Neural progenitor cell (in vitro differentiated cells): ENCODE measurements around the gene METTL9. TPM values are rescaled to one million over a fixed set of nuclear protein-coding genes. Genes with fewer than 3 reads are reported as not detected.
"Not testable (repeated sequence)": the region's sequence is repeated elsewhere in the genome, so short reads cannot be mapped to it uniquely, and the experiment has no call there.

Experiments used
- DNase-seq: peaks from one replicate; pipeline ENCODE4 v3.0.0-alpha.2; 2016; ENCODE audit warnings: low spot score
- H2AFZ ChIP-seq: fragments of 200-600 bp; sonication (generic); replicated peaks from 2 replicates; pipeline ENCODE4 v1.6.1; 2016; ENCODE audit warnings: antibody characterized with exemption
- H3F3A ChIP-seq: fragments of 200-600 bp; sonication (generic); 2 replicates; pipeline ENCODE4 v1.6.1; 2016; ENCODE audit warnings: antibody characterized with exemption, low read depth
- H3K27ac ChIP-seq: fragments of 200-600 bp; sonication (generic); 2 replicates; pipeline ENCODE4 v1.5.1; 2016; ENCODE audit warnings: mild to moderate bottlenecking
- H3K27me3 ChIP-seq: fragments of 200-600 bp; sonication (generic); 2 replicates; pipeline ENCODE4 v1.6.1; 2016; ENCODE audit warnings: mild to moderate bottlenecking, moderate library complexity
- H3K36me3 ChIP-seq: fragments of 200-600 bp; sonication (generic); 2 replicates; pipeline ENCODE4 v1.5.1; 2016
- H3K4me1 ChIP-seq: fragments of 200-600 bp; sonication (generic); 2 replicates; pipeline ENCODE4 v1.6.1; 2016; ENCODE audit warnings: mixed run types
- H3K4me2 ChIP-seq: fragments of 200-600 bp; sonication (generic); 2 replicates; pipeline ENCODE4 v1.6.1; 2016
- H3K4me3 ChIP-seq: fragments of 200-600 bp; sonication (generic); 2 replicates; pipeline ENCODE4 v1.5.1; 2016
- H3K79me2 ChIP-seq: fragments of 200-600 bp; sonication (generic); 2 replicates; pipeline ENCODE4 v1.6.1; 2016; ENCODE audit warnings: low read depth
- H3K9ac ChIP-seq: fragments of 200-600 bp; sonication (generic); 2 replicates; pipeline ENCODE4 v1.6.1; 2016
- H3K9me3 ChIP-seq: fragments of 200-600 bp; sonication (generic); 2 replicates; pipeline ENCODE4 v1.5.1; 2016; ENCODE audit warnings: low read depth
- H4K20me1 ChIP-seq: fragments of 200-600 bp; sonication (generic); 2 replicates; pipeline ENCODE4 v1.6.1; 2016; ENCODE audit warnings: low read depth
- H3K27ac Mint-ChIP-seq: 3 replicates; pipeline ENCODE4 v1.8.0; 2021; ENCODE audit warnings: mixed read lengths
- H3K27me3 Mint-ChIP-seq: 2 replicates; pipeline ENCODE4 v1.8.0; 2022; ENCODE audit warnings: low read depth, mild to moderate bottlenecking, inconsistent platforms, moderate library complexity, mixed read lengths; ENCODE audit not compliant: insufficient read depth
- H3K36me3 Mint-ChIP-seq: 3 replicates; pipeline ENCODE4 v1.8.0; 2021; ENCODE audit warnings: mixed read lengths
- H3K4me1 Mint-ChIP-seq: 3 replicates; pipeline ENCODE4 v1.8.0; 2021; ENCODE audit warnings: mixed read lengths
- H3K4me3 Mint-ChIP-seq: 3 replicates; pipeline ENCODE4 v1.8.0; 2021; ENCODE audit warnings: mild to moderate bottlenecking, moderate library complexity, mixed read lengths
- H3K9me3 Mint-ChIP-seq: 3 replicates; pipeline ENCODE4 v1.8.0; 2020; ENCODE audit warnings: mixed read lengths
- EZH2 ChIP-seq: fragments of 200-600 bp; sonication (generic); IDR thresholded peaks from 2 replicates; pipeline ENCODE4 v1.6.1; 2017; ENCODE audit warnings: antibody characterized with exemption, mild to moderate bottlenecking, moderate library complexity
- EZH2phosphoT487 ChIP-seq: fragments of 200-600 bp; sonication (generic); IDR thresholded peaks from 2 replicates; pipeline ENCODE4 v1.6.1; 2017; ENCODE audit warnings: antibody characterized with exemption
- total RNA-seq: library from RNA; depleted of rRNA; stranded (reverse); fragments of >200 nt; gene quantifications from 2 replicates; pipeline ENCODE4 v1.2.3, GENCODE V29; 2015; ENCODE audit warnings: low replicate concordance
- TF ChIP-seq, protein P1 (sequence below): fragments of 200-600 bp; sonication (generic); IDR thresholded peaks from 2 replicates; pipeline ENCODE4 v1.5.1; 2017; ENCODE audit warnings: antibody characterized with exemption, mild to moderate bottlenecking

Gene METTL9
- 234 and 329 TPM in 2 replicates for total RNA-seq

DNA sequence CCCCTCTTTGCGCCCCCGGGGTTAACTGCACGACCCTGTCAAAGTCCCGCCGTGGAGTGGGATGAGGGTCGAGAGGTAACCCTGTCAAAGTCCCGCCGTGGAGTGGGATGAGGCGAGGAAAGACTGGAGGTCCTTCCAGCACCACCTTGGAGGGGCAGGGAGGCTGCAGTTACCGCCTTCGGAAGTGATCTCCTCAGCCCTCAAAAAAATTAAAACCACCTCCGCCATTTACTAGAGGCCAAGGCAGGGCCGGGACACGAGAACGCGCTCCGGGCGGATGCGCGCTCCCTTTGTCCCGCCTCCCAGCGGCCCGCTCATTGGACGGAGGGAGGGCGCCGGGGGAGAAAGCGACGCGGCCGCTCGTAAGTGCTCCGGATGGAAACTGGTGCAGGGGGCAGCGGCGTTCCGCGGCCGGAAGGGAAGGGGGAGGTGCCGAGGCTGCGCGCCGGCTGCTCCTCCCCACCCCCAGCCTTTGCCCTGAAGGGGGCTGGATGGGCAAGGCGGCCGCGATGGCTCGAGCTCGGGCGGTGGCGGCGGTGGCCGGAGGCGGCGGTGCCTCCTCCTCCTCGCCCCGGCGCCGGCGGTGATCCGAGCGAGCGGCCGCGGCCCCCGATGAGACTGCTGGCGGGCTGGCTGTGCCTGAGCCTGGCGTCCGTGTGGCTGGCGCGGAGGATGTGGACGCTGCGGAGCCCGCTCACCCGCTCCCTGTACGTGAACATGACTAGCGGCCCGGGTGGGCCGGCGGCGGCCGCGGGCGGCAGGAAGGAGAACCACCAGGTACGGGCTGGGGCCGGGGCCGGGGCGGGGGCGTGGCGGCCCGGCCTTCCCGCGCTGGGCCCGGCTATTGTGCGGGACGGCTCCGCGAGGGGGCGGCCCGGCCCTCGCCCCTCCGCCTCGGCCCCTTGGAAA lies at the start of gene METTL9:
TSS of gene METTL9 (plus strand) at position 456 of the 909 bp plus-strand sequence. CDS start at position 613, 157 bp downstream.
- no peaks in the 10 kb centered on the region for H3K27me3 ChIP-seq

DNA sequence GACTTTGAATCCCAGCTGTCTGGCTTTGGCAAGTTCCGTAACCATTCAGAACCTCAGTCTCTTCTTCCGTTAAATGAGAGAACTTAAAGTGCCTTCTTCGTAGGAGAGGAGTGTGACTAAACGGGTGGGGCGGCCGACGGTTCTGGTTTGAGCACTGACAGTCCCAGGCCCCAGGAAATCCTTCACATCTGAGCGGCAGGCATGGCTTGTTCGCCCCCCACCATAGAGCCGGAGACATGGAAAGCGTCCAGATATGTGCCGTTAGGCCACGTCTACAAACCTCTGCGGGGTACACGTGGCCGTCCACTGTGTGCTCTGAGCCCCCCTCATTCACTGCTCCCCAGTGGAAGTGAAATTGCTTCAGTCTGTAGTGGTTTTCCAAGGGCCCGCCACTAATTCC lies 49.4 kb upstream of the METTL9 start:
- not testable (repeated sequence) for H3K4me3 Mint-ChIP-seq, H3F3A ChIP-seq, H3K27ac ChIP-seq, H2AFZ ChIP-seq, H4K20me1 ChIP-seq, H3K9me3 Mint-ChIP-seq, H3K4me1 ChIP-seq, H3K4me3 ChIP-seq, H3K27ac Mint-ChIP-seq, H3K79me2 ChIP-seq, H3K36me3 Mint-ChIP-seq, H3K9me3 ChIP-seq, H3K27me3 Mint-ChIP-seq, H3K36me3 ChIP-seq, H3K27me3 ChIP-seq, H3K4me2 ChIP-seq, DNase-seq, H3K4me1 Mint-ChIP-seq, H3K9ac ChIP-seq

More for the DNA sequence above, at the start of gene METTL9:
- TF ChIP-seq, protein P1, sequence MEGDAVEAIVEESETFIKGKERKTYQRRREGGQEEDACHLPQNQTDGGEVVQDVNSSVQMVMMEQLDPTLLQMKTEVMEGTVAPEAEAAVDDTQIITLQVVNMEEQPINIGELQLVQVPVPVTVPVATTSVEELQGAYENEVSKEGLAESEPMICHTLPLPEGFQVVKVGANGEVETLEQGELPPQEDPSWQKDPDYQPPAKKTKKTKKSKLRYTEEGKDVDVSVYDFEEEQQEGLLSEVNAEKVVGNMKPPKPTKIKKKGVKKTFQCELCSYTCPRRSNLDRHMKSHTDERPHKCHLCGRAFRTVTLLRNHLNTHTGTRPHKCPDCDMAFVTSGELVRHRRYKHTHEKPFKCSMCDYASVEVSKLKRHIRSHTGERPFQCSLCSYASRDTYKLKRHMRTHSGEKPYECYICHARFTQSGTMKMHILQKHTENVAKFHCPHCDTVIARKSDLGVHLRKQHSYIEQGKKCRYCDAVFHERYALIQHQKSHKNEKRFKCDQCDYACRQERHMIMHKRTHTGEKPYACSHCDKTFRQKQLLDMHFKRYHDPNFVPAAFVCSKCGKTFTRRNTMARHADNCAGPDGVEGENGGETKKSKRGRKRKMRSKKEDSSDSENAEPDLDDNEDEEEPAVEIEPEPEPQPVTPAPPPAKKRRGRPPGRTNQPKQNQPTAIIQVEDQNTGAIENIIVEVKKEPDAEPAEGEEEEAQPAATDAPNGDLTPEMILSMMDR, result peak; percentile 3
- TF ChIP-seq EZH2 (no peak), EZH2phosphoT487 (peak; percentile 45)
- peaks cover 21% of the 10 kb centered on the region for H3K4me1 ChIP-seq
- peaks cover 45% of the 10 kb centered on the region for H3K79me2 ChIP-seq
- H2AFZ ChIP-seq, result peak within 1 kb of the TSS; percentile 89
- no peaks in the 10 kb centered on the region for H3K27me3 Mint-ChIP-seq
- H3K27ac Mint-ChIP-seq, result peak within 1 kb of the TSS; percentile 96
- no peaks in the 10 kb centered on the region for H3K9me3 Mint-ChIP-seq
- H3K9ac ChIP-seq, result peak within 1 kb of the TSS; percentile 87
- H3F3A ChIP-seq, result peaks cover 10% of the 10 kb centered on the region
- DNase-seq, result peak; percentile 98
- H3K36me3 Mint-ChIP-seq, result no peaks in the 10 kb centered on the region
- H3K4me1 Mint-ChIP-seq, result peaks cover 42% of the 10 kb centered on the region
- H3K4me3 Mint-ChIP-seq, result peak within 1 kb of the TSS; percentile 93
- H3K36me3 ChIP-seq, result no peaks in the 10 kb centered on the region
- H3K9me3 ChIP-seq, result no peaks in the 10 kb centered on the region
- H3K4me3 ChIP-seq, result peak within 1 kb of the TSS; percentile 84
- H4K20me1 ChIP-seq, result peaks cover 43% of the 10 kb centered on the region
- peak within 1 kb of the TSS; percentile 90 for H3K4me2 ChIP-seq
- peak within 1 kb of the TSS; percentile 94 for H3K27ac ChIP-seq

DNA sequence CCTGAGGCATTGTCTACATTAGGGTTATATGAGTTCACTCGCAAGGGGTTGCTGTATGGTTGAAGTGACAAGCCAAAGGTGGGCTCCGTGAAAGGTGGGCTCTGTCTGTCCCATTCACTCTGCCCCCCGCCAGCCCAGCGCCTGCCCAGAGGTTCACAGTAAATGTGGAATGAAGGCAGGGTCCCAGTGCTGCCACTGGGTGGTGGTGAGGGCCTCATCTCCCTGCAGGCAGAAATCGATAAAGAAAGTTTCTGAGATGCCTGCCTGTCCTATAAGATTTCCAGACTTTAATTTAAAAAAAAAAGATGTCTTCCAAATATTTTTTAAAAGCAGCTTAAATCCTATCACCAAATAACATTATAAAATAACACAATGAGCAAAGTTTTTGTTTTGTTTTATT lies 48.9 kb upstream of the METTL9 start:
- not testable (repeated sequence) for H3K79me2 ChIP-seq, H3K9ac ChIP-seq, H3K36me3 ChIP-seq, H2AFZ ChIP-seq, H3F3A ChIP-seq, H3K27me3 ChIP-seq, H3K9me3 Mint-ChIP-seq, H3K4me3 ChIP-seq, H3K36me3 Mint-ChIP-seq, H3K27ac Mint-ChIP-seq, H3K27me3 Mint-ChIP-seq, H3K4me1 Mint-ChIP-seq, H3K27ac ChIP-seq, H3K4me3 Mint-ChIP-seq, H3K9me3 ChIP-seq, DNase-seq, H3K4me1 ChIP-seq, H4K20me1 ChIP-seq, H3K4me2 ChIP-seq
- TF ChIP-seq, protein P1, result peak; percentile 8

DNA sequence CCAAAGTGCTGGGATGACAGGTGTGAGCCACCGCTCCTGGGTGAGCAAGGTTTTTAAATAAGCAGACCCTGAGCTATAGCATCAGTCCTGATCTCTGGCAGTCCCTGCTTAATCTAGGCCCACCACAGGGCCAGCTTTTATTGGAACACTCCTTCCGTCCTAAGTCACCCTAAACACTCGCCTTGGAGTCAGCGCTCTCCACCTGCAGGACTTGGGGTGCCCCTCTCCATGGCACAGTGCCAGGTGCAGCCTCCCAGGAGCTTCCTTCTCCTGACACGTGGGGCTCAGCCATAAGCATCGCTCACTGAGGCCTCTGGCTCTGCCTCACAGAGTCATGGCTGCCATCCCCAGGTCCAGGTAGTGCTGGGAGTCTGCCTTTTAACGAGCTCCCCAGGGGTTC lies 48.3 kb upstream of the METTL9 start:
- not testable (repeated sequence) for H2AFZ ChIP-seq, H3K4me1 ChIP-seq, H3K9me3 Mint-ChIP-seq, H3K4me3 Mint-ChIP-seq, H3K36me3 Mint-ChIP-seq, H3K9me3 ChIP-seq, DNase-seq, H3K79me2 ChIP-seq, H3K27ac Mint-ChIP-seq, H3K9ac ChIP-seq, H3F3A ChIP-seq, H3K27ac ChIP-seq, H4K20me1 ChIP-seq, H3K36me3 ChIP-seq, H3K4me1 Mint-ChIP-seq, H3K4me2 ChIP-seq, H3K4me3 ChIP-seq
- peaks cover 12% of the 10 kb centered on the region for H3K27me3 Mint-ChIP-seq
- H3K27me3 ChIP-seq, result peaks cover 12% of the 10 kb centered on the region

DNA sequence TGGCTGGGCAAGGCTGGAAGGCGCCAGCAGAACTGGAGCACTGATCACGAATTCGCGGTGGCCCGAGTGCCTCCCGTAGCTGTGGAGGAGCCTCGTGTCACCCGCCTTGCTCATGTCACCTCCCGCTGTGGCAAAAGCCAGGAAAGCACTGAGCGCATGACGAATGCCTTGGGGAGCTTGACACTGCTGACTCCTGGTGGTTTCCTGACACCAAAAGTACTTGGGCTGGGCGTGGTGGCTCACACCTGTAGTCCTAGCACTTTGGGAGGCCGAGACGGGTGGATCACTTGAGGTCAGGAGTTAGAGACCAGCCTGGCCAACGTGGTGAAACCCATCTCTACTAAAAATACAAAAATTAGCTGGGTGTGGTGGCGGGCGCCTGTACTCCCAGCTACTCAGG lies 47.8 kb upstream of the METTL9 start:
- not testable (repeated sequence) for H3K4me3 Mint-ChIP-seq, H2AFZ ChIP-seq, H3F3A ChIP-seq, H3K9me3 Mint-ChIP-seq, H3K27ac Mint-ChIP-seq, H3K4me2 ChIP-seq, H3K27ac ChIP-seq, H4K20me1 ChIP-seq, H3K9ac ChIP-seq, H3K4me1 Mint-ChIP-seq, H3K36me3 Mint-ChIP-seq, H3K36me3 ChIP-seq, H3K4me1 ChIP-seq, DNase-seq, H3K4me3 ChIP-seq, H3K9me3 ChIP-seq, H3K79me2 ChIP-seq
- H3K27me3 ChIP-seq, result peaks cover 12% of the 10 kb centered on the region
- H3K27me3 Mint-ChIP-seq, result peaks cover 12% of the 10 kb centered on the region

DNA sequence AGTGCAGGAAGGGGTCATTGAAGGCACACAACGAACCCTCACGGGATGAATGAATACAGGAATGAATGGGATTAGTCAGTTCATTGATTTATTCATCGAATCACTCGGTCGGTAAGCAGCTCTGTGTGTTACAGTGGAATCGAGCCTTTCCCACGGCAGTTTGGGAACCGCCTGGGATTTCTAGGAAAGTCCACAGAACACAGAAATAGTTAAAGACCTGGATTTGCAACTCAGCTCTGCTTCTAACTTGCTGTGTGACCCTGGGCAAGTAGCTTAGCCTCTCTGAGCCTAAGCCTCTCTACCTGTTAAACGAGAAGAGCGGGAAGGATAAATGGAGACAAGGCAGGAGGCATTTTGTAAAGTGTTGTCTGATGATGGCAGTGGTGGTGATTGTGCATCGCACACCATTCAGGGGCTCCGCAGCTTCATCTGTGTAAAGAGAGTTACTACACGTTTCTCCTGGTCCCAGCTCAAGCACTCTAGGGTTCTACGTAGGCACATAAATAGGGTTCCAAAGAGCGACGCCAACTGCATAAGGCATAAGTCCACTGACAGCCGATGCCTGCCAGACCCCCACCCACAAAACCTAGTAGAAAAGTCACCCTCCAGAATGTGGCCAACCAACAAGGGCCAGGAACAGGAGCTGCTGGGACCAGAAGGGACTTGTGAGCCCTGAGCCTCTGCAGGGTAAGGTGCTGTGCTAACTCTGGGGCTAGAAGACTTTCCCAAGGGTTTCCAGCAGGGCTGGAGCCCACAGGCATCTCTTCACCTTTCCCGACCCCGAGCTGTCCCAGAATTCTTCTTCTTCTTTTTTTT lies 45.7 kb upstream of the METTL9 start:
- H3K4me3 Mint-ChIP-seq, H3K9me3 Mint-ChIP-seq: not testable (repeated sequence)

More for the DNA sequence above, 45.7 kb upstream of the METTL9 start:
- H3K36me3 ChIP-seq, H2AFZ ChIP-seq, H4K20me1 ChIP-seq, H3K4me1 ChIP-seq, H3K36me3 Mint-ChIP-seq, DNase-seq, H3K79me2 ChIP-seq, H3K27ac ChIP-seq, H3K4me1 Mint-ChIP-seq, H3F3A ChIP-seq, H3K4me3 ChIP-seq, H3K9ac ChIP-seq, H3K4me2 ChIP-seq, H3K9me3 ChIP-seq: not testable (repeated sequence)
- H3K27me3 ChIP-seq, result peaks cover 12% of the 10 kb centered on the region
- Mint-ChIP-seq H3K27me3 (peaks cover 21% of the 10 kb centered on the region), H3K27ac (peak overlapping the region; percentile 52)
